OCI-LY3 (cell line): ENCODE results near the gene ZFAND6.

ENCODE experiments used
- H2AFZ ChIP-seq: fragments of 200-600, 300-600 bp; shearing (Covaris generic); 2 replicates; pipeline ENCODE4 v1.6.0; 2014; ENCODE audit warnings: antibody characterized with exemption, low read depth, low read length
- H3K27ac ChIP-seq: fragments of 200-600, 300-600 bp; sonication (generic); 2 replicates; pipeline ENCODE4 v1.5.1; 2014; ENCODE audit warnings: mild to moderate bottlenecking, low read length, moderate library complexity, mixed read lengths
- H3K27me3 ChIP-seq: fragments of 200-600, 300-600 bp; sonication (generic); 2 replicates; pipeline ENCODE4 v1.6.1; 2014; ENCODE audit warnings: low read depth, low read length, mixed read lengths
- H3K36me3 ChIP-seq: fragments of 200-600, 300-600 bp; sonication (generic); replicated peaks from 2 replicates; pipeline ENCODE3; 2014; ENCODE audit warnings: low read depth, low read length, mixed read lengths
- H3K4me1 ChIP-seq: fragments of 300-600, 200-600 bp; sonication (generic); 2 replicates; pipeline ENCODE4 v1.6.1; 2014; ENCODE audit warnings: low read length, mixed read lengths
- H3K4me2 ChIP-seq: fragments of 200-600, 300-600 bp; sonication (generic); 2 replicates; pipeline ENCODE4 v1.6.1; 2014; ENCODE audit warnings: low read length, mixed read lengths
- H3K4me3 ChIP-seq: fragments of 300-600, 200-600 bp; sonication (generic); 2 replicates; pipeline ENCODE4 v1.5.1; 2014; ENCODE audit warnings: antibody characterized with exemption, mild to moderate bottlenecking, low read length, moderate library complexity
- H3K79me2 ChIP-seq: fragments of 300-600, 200-600 bp; shearing (Covaris generic); 2 replicates; pipeline ENCODE4 v1.6.1; 2014; ENCODE audit warnings: mild to moderate bottlenecking, low read length, mixed read lengths
- H3K9ac ChIP-seq: fragments of 300-600, 200-600 bp; shearing (Covaris generic); 2 replicates; pipeline ENCODE4 v1.6.0; 2014; ENCODE audit warnings: mild to moderate bottlenecking, low read length, moderate library complexity
- H3K9me3 ChIP-seq: fragments of 200-600, 300-600 bp; shearing (Covaris generic); 2 replicates; pipeline ENCODE4 v1.6.1; 2014; ENCODE audit warnings: low read length, mixed read lengths; ENCODE audit not compliant: insufficient read depth
- H4K20me1 ChIP-seq: fragments of 200-600, 300-600 bp; sonication (generic); 2 replicates; pipeline ENCODE4 v1.6.1; 2016; ENCODE audit warnings: low read length, mixed read lengths; ENCODE audit not compliant: insufficient read depth
- CTCF ChIP-seq: fragments of 200-600, 300-600 bp; sonication (generic); IDR thresholded peaks from 2 replicates; pipeline ENCODE4 v1.5.1; 2014; ENCODE audit warnings: antibody characterized with exemption, low read length, low read depth
- EZH2phosphoT487 ChIP-seq: fragments of 200-600 bp; shearing (Covaris generic); IDR thresholded peaks from 2 replicates; pipeline ENCODE4 v1.6.1; 2018; ENCODE audit warnings: antibody characterized with exemption, mixed run types, low read depth

The ZFAND6 gene

GRCh38 chr15:80168421-80168820 is 108.9 kb downstream of the ZFAND6 start:
- Histone ChIP-seq H3K27me3 (no peaks in the 10 kb centered on the region), H3K9me3 (no peaks in the 10 kb centered on the region), H3K4me3 (no peak overlapping the region), H4K20me1 (no peaks in the 10 kb centered on the region), H3K79me2 (no peaks in the 10 kb centered on the region), H2AFZ (no peak overlapping the region), H3K4me1 (no peaks in the 10 kb centered on the region; the same call in 1 of the 2 replicates), H3K36me3 (peaks cover 4% of the 10 kb centered on the region), H3K9ac (no peak overlapping the region), H3K27ac (no peak overlapping the region), H3K4me2 (no peak overlapping the region)
- TF ChIP-seq CTCF (no peak), EZH2phosphoT487 (no peak)

- Histone ChIP-seq H4K20me1 (no peaks in the 10 kb centered on the region), H3K27me3 (no peaks in the 10 kb centered on the region), H3K27ac (no peak overlapping the region), H3K36me3 (no peaks in the 10 kb centered on the region), H3K9ac (no peak overlapping the region), H3K4me2 (no peak overlapping the region), H3K4me1 (no peaks in the 10 kb centered on the region), H3K79me2 (no peaks in the 10 kb centered on the region), H3K9me3 (no peaks in the 10 kb centered on the region), H3K4me3 (no peak overlapping the region), H2AFZ (no peak overlapping the region)
- TF ChIP-seq CTCF (no peak), EZH2phosphoT487 (no peak)
Observed at GRCh38 chr15:80169768-80170357, 110.4 kb downstream of the ZFAND6 start.

GRCh38 chr15:80170596-80170995 is 111.1 kb downstream of the ZFAND6 start:
- Histone ChIP-seq H2AFZ (no peak overlapping the region), H3K4me3 (no peak overlapping the region), H3K27me3 (no peaks in the 10 kb centered on the region), H3K79me2 (no peaks in the 10 kb centered on the region), H3K9me3 (no peaks in the 10 kb centered on the region), H3K4me1 (no peaks in the 10 kb centered on the region), H3K36me3 (no peaks in the 10 kb centered on the region), H3K27ac (no peak overlapping the region), H3K4me2 (no peak overlapping the region), H3K9ac (no peak overlapping the region), H4K20me1 (no peaks in the 10 kb centered on the region)
- TF ChIP-seq CTCF (no peak), EZH2phosphoT487 (no peak)

- Histone ChIP-seq H3K36me3 (no peaks in the 10 kb centered on the region), H3K4me1 (no peaks in the 10 kb centered on the region), H3K79me2 (no peaks in the 10 kb centered on the region), H2AFZ (no peak overlapping the region), H3K27me3 (no peaks in the 10 kb centered on the region), H3K4me2 (no peak overlapping the region), H3K9me3 (no peaks in the 10 kb centered on the region), H4K20me1 (no peaks in the 10 kb centered on the region), H3K27ac (no peak overlapping the region), H3K9ac (no peak overlapping the region), H3K4me3 (no peak overlapping the region)
- no peak for TF ChIP-seq CTCF
- no peak for TF ChIP-seq EZH2phosphoT487
Observed at GRCh38 chr15:80171787-80172186, 112.3 kb downstream of the ZFAND6 start.
